C4-2B (cell line): ENCODE results near the gene CTLA4.

ENCODE experiments used
- CTCF ChIP-seq: fragments of 450-650 bp; conservative IDR thresholded peaks from 2 replicates; pipeline ENCODE4 v1.5.1; 2017; ENCODE audit warnings: mild to moderate bottlenecking
- ZFX ChIP-seq: fragments of 450-650 bp; IDR thresholded peaks from 2 replicates; pipeline ENCODE4 v1.6.1; 2017

- no peak for TF ChIP-seq CTCF
- no peak for TF ChIP-seq ZFX
These were observed 22.0 kb downstream of the CTLA4 start for GRCh38 chr2:203889542-203889941.
